AG04449 (cell line): ENCODE data around the gene NUPR1.
A peak's percentile ranks its signal among the peaks of the same experiment; 100 is the strongest.

Experiments used
- CTCF ChIA-PET: fragments of 350-600 bp; formaldehyde crosslinking; extraction: SDS; loops from one replicate; lab custom pipeline; 2021; ENCODE audit warnings: antibody characterized with exemption; lab: Yijun Ruan, JAX
- POLR2A ChIA-PET: fragments of 400-600, 350-600 bp; formaldehyde crosslinking; extraction: SDS; loops from one replicate; lab custom pipeline; 2020; ENCODE audit warnings: antibody characterized with exemption, inconsistent platforms; lab: Yijun Ruan, JAX
- DNase-seq: peaks from one replicate; pipeline ENCODE4 v3.0.0-alpha.2; 2010; ENCODE audit warnings: low read depth, low spot score
- H3K4me3 ChIP-seq: 2 replicates; pipeline ENCODE4 v1.5.1; 2011; ENCODE audit warnings: low read depth, mild to moderate bottlenecking, control low read depth, low read length
- TF ChIP-seq, protein P1 (sequence below): IDR thresholded peaks from one replicate; pipeline ENCODE4 v1.5.1; 2011; ENCODE audit warnings: mild to moderate bottlenecking, moderate library complexity, low read length, control low read depth, inconsistent platforms; ENCODE audit not compliant: insufficient read depth; ENCODE audit errors: missing control alignments

Gene NUPR1

DNA sequence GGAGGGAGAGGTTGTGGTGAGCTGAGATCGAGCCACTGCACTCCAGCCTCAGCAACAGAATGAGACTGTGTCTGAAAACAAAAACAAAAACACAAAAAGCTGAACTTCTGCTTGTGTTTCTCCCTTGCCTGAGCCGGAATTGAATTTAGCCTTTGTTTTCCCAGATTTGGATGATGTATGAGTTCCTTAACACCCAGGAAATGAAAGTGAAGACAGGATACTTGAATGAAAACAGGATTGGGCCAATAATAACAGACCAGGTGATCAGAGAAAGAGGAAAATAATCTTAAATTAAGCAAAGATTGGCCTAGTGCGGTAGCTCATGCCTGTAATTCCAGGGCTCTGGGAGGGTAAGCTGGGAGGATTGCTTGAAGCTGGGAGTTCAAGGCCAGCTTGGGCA, 1.6 kb upstream of the NUPR1 start:
- no peak overlapping the region for H3K4me3 ChIP-seq
- TF ChIP-seq, protein P1, sequence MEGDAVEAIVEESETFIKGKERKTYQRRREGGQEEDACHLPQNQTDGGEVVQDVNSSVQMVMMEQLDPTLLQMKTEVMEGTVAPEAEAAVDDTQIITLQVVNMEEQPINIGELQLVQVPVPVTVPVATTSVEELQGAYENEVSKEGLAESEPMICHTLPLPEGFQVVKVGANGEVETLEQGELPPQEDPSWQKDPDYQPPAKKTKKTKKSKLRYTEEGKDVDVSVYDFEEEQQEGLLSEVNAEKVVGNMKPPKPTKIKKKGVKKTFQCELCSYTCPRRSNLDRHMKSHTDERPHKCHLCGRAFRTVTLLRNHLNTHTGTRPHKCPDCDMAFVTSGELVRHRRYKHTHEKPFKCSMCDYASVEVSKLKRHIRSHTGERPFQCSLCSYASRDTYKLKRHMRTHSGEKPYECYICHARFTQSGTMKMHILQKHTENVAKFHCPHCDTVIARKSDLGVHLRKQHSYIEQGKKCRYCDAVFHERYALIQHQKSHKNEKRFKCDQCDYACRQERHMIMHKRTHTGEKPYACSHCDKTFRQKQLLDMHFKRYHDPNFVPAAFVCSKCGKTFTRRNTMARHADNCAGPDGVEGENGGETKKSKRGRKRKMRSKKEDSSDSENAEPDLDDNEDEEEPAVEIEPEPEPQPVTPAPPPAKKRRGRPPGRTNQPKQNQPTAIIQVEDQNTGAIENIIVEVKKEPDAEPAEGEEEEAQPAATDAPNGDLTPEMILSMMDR = no peak
- DNase-seq = no peak
- ChIA-PET CTCF (interaction anchor here (1.2 to 2.3 kb wide), 3 partner anchors 10 to 14 kb away, joined by 3 to 7 read pairs (median 5); partner anchors contain the start of gene SGF29), POLR2A (no interaction called here)

DNA sequence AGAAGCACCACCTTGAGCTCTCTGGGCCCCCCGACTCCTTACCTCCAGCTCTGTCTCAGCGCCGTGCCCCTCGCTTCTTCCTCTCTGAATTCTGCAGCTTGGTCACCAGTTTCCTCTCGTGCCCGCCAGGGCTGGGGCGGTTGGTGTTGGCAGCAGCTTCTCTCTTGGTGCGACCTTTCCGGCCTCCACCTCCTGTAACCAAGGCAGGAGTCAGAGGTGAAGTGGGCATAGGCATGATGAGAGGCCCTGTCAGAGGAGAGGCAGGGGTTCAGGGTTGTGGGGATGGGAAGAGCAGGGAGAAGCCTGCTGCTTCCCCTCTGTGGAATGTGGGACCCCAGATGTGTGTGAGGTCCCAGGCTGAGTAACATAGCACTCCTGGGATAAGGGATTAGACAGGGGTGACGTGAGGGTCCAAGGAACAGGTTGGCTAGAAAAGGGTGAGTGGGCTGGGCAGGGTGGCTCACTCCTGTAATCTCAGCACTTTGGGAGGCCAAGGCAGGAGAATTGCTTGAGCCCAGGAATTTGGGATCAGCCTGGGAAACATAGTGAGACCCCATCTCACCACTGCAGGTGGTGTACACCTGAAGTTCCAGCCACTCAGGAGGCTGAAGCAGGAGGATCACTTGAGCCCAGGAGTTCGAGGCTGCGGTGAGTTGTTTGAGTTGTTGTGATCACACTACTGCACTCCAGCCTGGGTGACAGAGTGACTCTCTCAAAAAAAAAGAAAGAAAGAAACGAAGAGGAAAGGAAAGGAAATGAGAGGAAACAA, 626 bp downstream of the NUPR1 start:
- TF ChIP-seq, protein P1 = no peak
- H3K4me3 ChIP-seq = peak overlapping the region; percentile 58
- no peak for DNase-seq
- POLR2A ChIA-PET = interaction anchor here (1.2 kb wide), 1 partner anchor 16 kb away, joined by 3 read pairs; the partner anchor contains the start of gene SGF29
- CTCF ChIA-PET = interaction anchor here (1.4 kb wide), 1 partner anchor 407 kb away, joined by 3 read pairs; no protein-coding TSS in a partner anchor

GRCh38 chr16:28537076-28537475, 1.7 kb downstream of the NUPR1 start:
- TF ChIP-seq, protein P1 = no peak
- H3K4me3 ChIP-seq = peak overlapping the region; percentile 58
- ChIA-PET POLR2A (interaction anchor here (1.2 kb wide), 1 partner anchor 17 kb away, joined by 3 read pairs; the partner anchor contains the start of gene SGF29), CTCF (interaction anchor here (1.0 to 1.4 kb wide), 2 partner anchors 13 to 408 kb away, joined by 3 read pairs; no protein-coding TSS in a partner anchor)
- DNase-seq = no peak

- TF ChIP-seq, protein P1 = no peak
- POLR2A ChIA-PET = no interaction called here
- no peak for DNase-seq
- CTCF ChIA-PET = no interaction called here
- no peak overlapping the region for H3K4me3 ChIP-seq
Observed at GRCh38 chr16:28534542-28535373, 4.0 kb downstream of the NUPR1 start.

DNA sequence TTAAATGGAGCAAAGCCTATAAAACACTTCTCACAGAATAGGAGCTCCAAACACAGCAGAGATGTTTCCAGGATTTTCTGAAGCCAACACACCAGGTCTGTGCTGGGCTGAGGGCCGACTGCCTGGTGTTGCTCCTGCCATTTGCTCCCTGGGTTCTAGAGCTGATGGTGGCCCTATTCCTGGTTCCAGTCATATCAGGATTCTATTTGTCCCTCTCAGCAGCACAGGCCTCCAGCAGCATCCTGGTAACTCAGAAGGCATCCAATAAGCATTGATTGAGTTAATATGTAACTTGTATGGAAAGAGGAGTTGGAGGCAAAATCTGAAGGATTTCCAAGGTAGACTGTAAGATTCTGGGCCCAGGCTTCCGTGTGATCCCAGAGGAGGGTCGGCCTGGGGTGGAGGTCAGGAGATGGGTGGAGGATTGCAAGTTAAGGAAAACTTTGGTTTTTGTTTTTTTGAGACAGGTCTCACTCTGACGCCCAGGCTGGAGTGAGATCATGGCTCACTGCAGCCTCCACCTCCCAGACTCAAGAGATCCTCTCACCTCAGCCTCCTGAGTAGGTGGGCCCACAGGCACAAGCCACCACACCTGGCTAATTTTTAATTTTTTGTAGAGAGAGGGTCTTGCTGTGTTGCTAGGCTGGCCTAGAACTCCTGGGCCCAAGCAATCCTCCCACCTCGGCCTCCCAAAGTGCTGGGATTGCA, 5.7 kb downstream of the NUPR1 start:
- ChIA-PET POLR2A (no interaction called here), CTCF (interaction anchor here (1.1 kb wide), 1 partner anchor 15 kb away, joined by 3 read pairs; no protein-coding TSS in a partner anchor)
- H3K4me3 ChIP-seq = no peak overlapping the region
- TF ChIP-seq, protein P1 = no peak
- DNase-seq = no peak
